GM19351 (cell line): ENCODE data around the gene ZCRB1.

ENCODE experiments used
- ATAC-seq: cut with Tn5 transposase; IDR thresholded peaks from one replicate; pipeline ENCODE4 v1.9.1; 2021; ENCODE audit warnings: mild to moderate bottlenecking, moderate library complexity; ENCODE audit not compliant: unreplicated experiment

ZCRB1 gene

GRCh38 chr12:42283739-42284138 lies 42.2 kb downstream of the ZCRB1 start:
- peak; percentile 35 for ATAC-seq

GRCh38 chr12:42282294-42282693 lies 43.6 kb downstream of the ZCRB1 start:
- ATAC-seq, result no peak

GRCh38 chr12:42281844-42282243 lies 44.0 kb downstream of the ZCRB1 start:
- ATAC-seq, result no peak

- no peak for ATAC-seq
These were observed 44.6 kb downstream of the ZCRB1 start for GRCh38 chr12:42281278-42281677.

- ATAC-seq, result no peak
These were observed 47.8 kb downstream of the ZCRB1 start for GRCh38 chr12:42278128-42278510.

- no peak for ATAC-seq
These were observed 48.3 kb downstream of the ZCRB1 start for GRCh38 chr12:42277396-42278127.

GRCh38 chr12:42275499-42275898 lies 50.4 kb downstream of the ZCRB1 start:
- no peak for ATAC-seq

GRCh38 chr12:42273706-42274105 lies 52.2 kb downstream of the ZCRB1 start:
- ATAC-seq, result no peak

- ATAC-seq, result no peak
These were observed 55.3 kb downstream of the ZCRB1 start for GRCh38 chr12:42270596-42270995.

GRCh38 chr12:42267413-42268190 lies 58.3 kb downstream of the ZCRB1 start:
- no peak for ATAC-seq

GRCh38 chr12:42266579-42267230 lies 59.2 kb downstream of the ZCRB1 start:
- no peak for ATAC-seq

GRCh38 chr12:42262271-42262670 lies 63.6 kb downstream of the ZCRB1 start:
- ATAC-seq, result no peak
